K562 (cell line): ENCODE data around the gene SOX12. TPM values are rescaled to one million over a fixed set of nuclear protein-coding genes. Genes with fewer than 3 reads are reported as not detected.

ENCODE experiments used
- ARID4B ChIP-seq: sonication (generic); formaldehyde crosslinking; IDR thresholded peaks from 2 replicates; pipeline ENCODE4 v1.8.0; 2022; ENCODE audit warnings: mild to moderate bottlenecking, missing genetic modification reagents
- ATF7 ChIP-seq: fragments of 450-650 bp; IDR thresholded peaks from 2 replicates; pipeline ENCODE4 v1.7.1; 2014; ENCODE audit warnings: mild to moderate bottlenecking, moderate library complexity
- BHLHE40 ChIP-seq: IDR thresholded peaks from 2 replicates; pipeline ENCODE4 v1.6.1; 2011; ENCODE audit warnings: low read length, improper control_type of control experiment
- CREM ChIP-seq: IDR thresholded peaks from 2 replicates; pipeline ENCODE4 v1.6.1; 2014; ENCODE audit warnings: antibody characterized with exemption, low read depth
- FOXM1 ChIP-seq, 2 experiments: fragments of 450-650 bp in 1 of 2; sonication (generic) in 1 of 2; formaldehyde crosslinking in 1 of 2; IDR thresholded peaks; 2 replicates each; pipeline versions ENCODE4 v1.6.1 to v1.9.0; 2017 to 2022; ENCODE audit warnings: low read depth in 2 of 2, mild to moderate bottlenecking in 2 of 2, missing genetic modification reagents in 1 of 2, moderate library complexity in 1 of 2
- GABPA ChIP-seq: fragments of 200-800 bp; sonication (Bioruptor generic); conservative IDR thresholded peaks from 2 replicates; pipeline ENCODE4 v1.6.1; 2016; ENCODE audit warnings: low read depth, missing genetic modification characterization, missing compliant biosample characterization
- HBP1 ChIP-seq: fragments of 450-650 bp; formaldehyde crosslinking; IDR thresholded peaks from 2 replicates; pipeline ENCODE4 v1.4.0; 2022; ENCODE audit warnings: missing genetic modification characterization
- JUND ChIP-seq, 2 experiments: IDR thresholded peaks; 2 replicates in 1 of 2; 3 replicates in 1 of 2; pipeline ENCODE4 v1.6.1; 2011; ENCODE audit warnings: borderline replicate concordance in 2 of 2, low read depth in 2 of 2, low read length in 2 of 2, improper control_type of control experiment in 1 of 2, missing biosample characterization in 1 of 2, missing genetic modification characterization in 1 of 2, missing genetic modification reagents in 1 of 2
- KDM5B ChIP-seq: fragments of 200-600 bp; sonication (generic); IDR thresholded peaks from 2 replicates; pipeline ENCODE4 v1.6.1; 2012; ENCODE audit warnings: low read depth, mild to moderate bottlenecking, moderate library complexity, low read length, control low read depth, inconsistent platforms; ENCODE audit not compliant: insufficient replicate concordance
- KLF13 ChIP-seq: fragments of 450-650 bp; IDR thresholded peaks from 2 replicates; pipeline ENCODE4 v1.6.1; 2016; ENCODE audit warnings: missing genetic modification characterization, low read depth, mild to moderate bottlenecking, missing compliant biosample characterization, moderate library complexity, borderline replicate concordance
- MAZ ChIP-seq, 2 experiments: fragments of 450-650 bp in 1 of 2; sonication (generic) in 1 of 2; formaldehyde crosslinking; IDR thresholded peaks in 1 of 2; conservative IDR thresholded peaks in 1 of 2; 2 replicates each; pipeline versions ENCODE4 v1.4.0 to v1.5.0; 2020; ENCODE audit warnings: mild to moderate bottlenecking in 1 of 2, missing genetic modification reagents in 1 of 2
- MEF2D ChIP-seq: conservative IDR thresholded peaks from 2 replicates; pipeline ENCODE4 v1.6.1; 2016; ENCODE audit warnings: low read depth, missing genetic modification characterization, missing compliant biosample characterization
- MTA1 ChIP-seq: fragments of 450-650 bp; IDR thresholded peaks from 2 replicates; pipeline ENCODE4 v1.6.1; 2017; ENCODE audit warnings: borderline replicate concordance
- SNIP1 ChIP-seq: fragments of 450-650 bp; IDR thresholded peaks from 2 replicates; pipeline ENCODE4 v1.7.1; 2017; ENCODE audit warnings: low read depth, mild to moderate bottlenecking
- TAF7 ChIP-seq: fragments of 450-650 bp; IDR thresholded peaks from 2 replicates; pipeline ENCODE4 v1.6.1; 2016; ENCODE audit warnings: missing genetic modification characterization, missing compliant biosample characterization
- ZBTB1 ChIP-seq: sonication (generic); formaldehyde crosslinking; IDR thresholded peaks from 2 replicates; pipeline ENCODE4 v1.8.1; 2023; ENCODE audit warnings: missing genetic modification reagents, low read depth, mild to moderate bottlenecking, borderline replicate concordance
- ZNF197 ChIP-seq: fragments of 200-800 bp; sonication (Bioruptor generic); IDR thresholded peaks from 2 replicates; pipeline ENCODE4 v1.6.1; 2016; ENCODE audit warnings: low read depth, missing genetic modification characterization, missing compliant biosample characterization
- ZNF232 ChIP-seq: sonication (generic); formaldehyde crosslinking; IDR thresholded peaks from 2 replicates; pipeline ENCODE4 v1.8.0; 2022; ENCODE audit warnings: mild to moderate bottlenecking, missing genetic modification reagents
- ZNF589 ChIP-seq: fragments of 200-800 bp; sonication (Bioruptor generic); IDR thresholded peaks from 2 replicates; pipeline ENCODE4 v1.6.1; 2016; ENCODE audit warnings: low read depth, missing genetic modification characterization, missing compliant biosample characterization
- polyA plus RNA-seq, 8 experiments: library from polyadenylated mRNA; depleted of rRNA in 4 of 8; stranded (reverse) in 5 of 8; unstranded in 3 of 8; fragments of >200 nt; fragmentation: Nextera tagmentation in 2 of 8; fragmentation: Illumina TruSeq in 1 of 8; extraction: Ambion mirVana in 2 of 8; extraction: Trizol in 1 of 8; gene quantifications; 2 replicates each; pipeline versions ENCODE4 v1.2.1 to v1.2.3, GENCODE V29; 2011 to 2014; ENCODE audit warnings: inconsistent platforms in 1 of 8, missing spikeins in 1 of 8
- total RNA-seq, 7 experiments: library from RNA; depleted of rRNA in 6 of 7; stranded (reverse); fragments of >200 nt in 6 of 7; fragmentation: Illumina TruSeq in 2 of 7; extraction: Trizol in 2 of 7; gene quantifications; 2 replicates each; pipeline versions ENCODE4 v1.2.1 to v1.2.3, GENCODE V29; 2011 to 2021; ENCODE audit warnings: low replicate concordance in 1 of 7

SOX12 gene
- total and polyA plus RNA-seq, 9 of the 15 experiments (the other 6 are each of a cell fraction or from before 2014, with no cell fraction given): 0.42 to 26.3 (median 2.6) TPM

GRCh38 chr20:347640-348484 is 22.5 kb downstream of the SOX12 start (continued):
- TF ChIP-seq ATF7: peak; percentile 53; the same call in 1 of the 2 replicates
- peak; percentile 72; the same call in 1 of the 2 replicates for TF ChIP-seq MTA1
- TF ChIP-seq BHLHE40: peak; percentile 95
- TF ChIP-seq TAF7 (tag): peak; percentile 81
- peak; percentile 94 for TF ChIP-seq HBP1
- TF ChIP-seq SNIP1: peak; percentile 47; the same call in 1 of the 2 replicates
- TF ChIP-seq ARID4B: peak; percentile 80
- TF ChIP-seq ZNF232 (CRISPR knock-in tag): no peak
- no peak for TF ChIP-seq ZBTB1 (CRISPR knock-in tag)
- peak; percentile 91 for TF ChIP-seq GABPA
- peak; percentile 83; the same call in 1 of the 2 replicates for TF ChIP-seq MEF2D
- peak; percentile 92 to 95 for TF ChIP-seq MAZ (CRISPR knock-in tag; conservative IDR thresholded peaks at IDR 0.05 in 1 of 2, IDR thresholded peaks at IDR 0.05 in 1 of 2)
- TF ChIP-seq FOXM1 (IDR thresholded peaks at IDR 0.05; ENCODE audit: low read depth): peak; percentile 23; the same call in 1 of the 2 replicates
- no peak for TF ChIP-seq FOXM1 (CRISPR knock-in tag; IDR thresholded peaks at IDR 0.05; ENCODE audit: low read depth)
- TF ChIP-seq ZNF197 (CRISPR knock-in tag): 0 out of 2 replicates have a peak, but pooled peaks have one; percentile 53
- TF ChIP-seq CREM: peak; percentile 94
- peak; percentile 67 for TF ChIP-seq KDM5B
- peak; percentile 54; the same call in 1 of the 2 replicates for TF ChIP-seq KLF13 (tag)
- TF ChIP-seq JUND (IDR thresholded peaks at IDR 0.05; ENCODE audit: borderline replicate concordance, low read depth, low read length): 0 out of 2 replicates have a peak, but pooled peaks have one; percentile 6
- TF ChIP-seq JUND (tag; IDR thresholded peaks at IDR 0.05; ENCODE audit: borderline replicate concordance, low read depth, low read length): no peak; the same call in 2 of the 3 replicates
- TF ChIP-seq ZNF589 (CRISPR knock-in tag): peak; percentile 36; the same call in 1 of the 2 replicates
